ENCODE results near the gene RUNX2.

DNA sequence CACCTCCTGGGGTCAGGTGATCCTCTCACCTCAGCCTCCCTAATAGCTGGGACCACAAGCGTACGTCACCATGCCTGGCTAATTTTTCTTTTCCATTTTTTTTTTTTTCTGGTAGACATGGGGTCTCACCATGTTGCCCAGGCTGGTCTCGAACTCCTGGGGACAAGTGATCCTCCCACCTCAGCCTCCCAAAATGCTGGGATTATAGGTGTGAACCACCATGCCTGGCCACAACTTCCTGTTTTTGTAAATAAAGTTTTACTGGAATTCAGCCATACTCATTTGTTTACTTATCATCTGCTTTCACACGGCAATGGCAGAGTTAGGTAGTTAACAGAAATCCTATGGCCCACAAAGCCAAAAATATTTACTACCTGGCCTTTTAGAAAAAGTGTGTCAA lies 7.8 kb upstream of the RUNX2 start:
- TF ChIP-seq EZH2 (IDR thresholded peaks at IDR 0.05; ENCODE audit: borderline replicate concordance), result no peak
- no peak for TF ChIP-seq CTCF (IDR thresholded peaks at IDR 0.05; ENCODE audit: poor library complexity)

All from hepatocyte (in vitro differentiated cells).